ENCODE measurements around the gene PIP5K1B.

GRCh38 chr9:68950689-68951088 lies 245.6 kb downstream of the PIP5K1B start:
- TF ChIP-seq ZNF8 (CRISPR knock-in tag; IDR thresholded peaks at IDR 0.05) (no peak), RARB (CRISPR knock-in tag; IDR thresholded peaks at IDR 0.05) (no peak), ZC3H10 (CRISPR knock-in tag; IDR thresholded peaks at IDR 0.05) (no peak), BACH2 (CRISPR knock-in tag; IDR thresholded peaks at IDR 0.05; ENCODE audit: borderline replicate concordance) (no peak), PATZ1 (CRISPR knock-in tag; IDR thresholded peaks at IDR 0.05; ENCODE audit: borderline replicate concordance) (no peak), GLIS3 (CRISPR knock-in tag; IDR thresholded peaks at IDR 0.05) (no peak), PPARA (CRISPR knock-in tag; IDR thresholded peaks at IDR 0.05; ENCODE audit: borderline replicate concordance) (no peak), SNAI2 (CRISPR knock-in tag; IDR thresholded peaks at IDR 0.05) (no peak), ZFP3 (CRISPR knock-in tag; IDR thresholded peaks at IDR 0.05) (no peak), TCF4 (CRISPR knock-in tag; IDR thresholded peaks at IDR 0.05; ENCODE audit: borderline replicate concordance) (no peak)

Data from SK-N-SH treated with all-trans-retinoic acid at 6 μM for 48 hours (cell line).